A549 treated with AZD9567 at 1 μM for 4 hours (cell line): ENCODE measurements around the gene EXOC3L1. TPM values are rescaled to one million over a fixed set of nuclear protein-coding genes. Genes with fewer than 3 reads are reported as not detected.

Experiments
- total RNA-seq: library from RNA; stranded (reverse); fragments of 200-300 nt; extraction: Qiagen RNA extraction; gene quantifications from 5 replicates; pipeline ENCODE4 v1.2.3, GENCODE V29; 2022; ENCODE audit not compliant: insufficient read depth

The EXOC3L1 gene
- 0.07 to 0.15 TPM (median 0.12 TPM) in 4 of 5 replicates, not detected in the other for total RNA-seq

GRCh38 chr16:67190041-67190440 lies at the start of gene EXOC3L1:
TSS of gene EXOC3L1 (minus strand) at chr16:67190136. CDS start at chr16:67189676, 460 bp downstream.

GRCh38 chr16:67226804-67227566 lies 37.0 kb upstream of the EXOC3L1 start, which contains the start of gene TMEM208:
TSS of gene TMEM208 (plus strand) at chr16:67227130. CDS start at chr16:67227219, 89 bp downstream.

GRCh38 chr16:67199011-67199807 lies 9.3 kb upstream of the EXOC3L1 start, which contains the start of gene ELMO3:
TSS of gene ELMO3 (plus strand) at chr16:67199131. CDS start at chr16:67199327, 196 bp downstream.

GRCh38 chr16:67191995-67192681 lies 2.2 kb upstream of the EXOC3L1 start, which contains the start of gene E2F4:
TSS of gene E2F4 (plus strand) at chr16:67192155. CDS start at chr16:67192228, 73 bp downstream.

GRCh38 chr16:67183627-67184452 lies 6.1 kb downstream of the EXOC3L1 start, which contains the start of gene MATCAP1:
TSS of gene MATCAP1 (minus strand) at chr16:67183963. CDS start at chr16:67180610, 3,353 bp downstream.

GRCh38 chr16:67170168-67170948 lies 19.6 kb downstream of the EXOC3L1 start, which contains the start of gene NOL3:
TSS of gene NOL3 (plus strand) at chr16:67170538.

GRCh38 chr16:67164599-67165061 lies 25.3 kb downstream of the EXOC3L1 start, which contains the start of gene HSF4:
TSS of gene HSF4 (plus strand) at chr16:67164745. CDS start at chr16:67164812, 67 bp downstream.

GRCh38 chr16:67150833-67151396 lies 39.0 kb downstream of the EXOC3L1 start, which contains the start of gene B3GNT9:
TSS of gene B3GNT9 (minus strand) at chr16:67150998. CDS start at chr16:67150485, 513 bp downstream.

Other genes starting within 250 kb of the EXOC3L1 start
- gene CES3, start 228.9 kb downstream of the EXOC3L1 start, total RNA-seq, result 2.1 to 6.9 TPM (median 2.2 TPM) in 5 replicates
- 2.1 to 3.2 TPM (median 2.9 TPM) in 5 replicates for gene CES4A, start 201.5 kb downstream of the EXOC3L1 start, total RNA-seq
- gene CBFB, start 161.0 kb downstream of the EXOC3L1 start, total RNA-seq, result 48.0 to 74.9 TPM (median 52.6 TPM) in 5 replicates
- 25.7 to 34.0 TPM (median 26.3 TPM) in 5 replicates for gene PHAF1, start 80.2 kb downstream of the EXOC3L1 start, total RNA-seq
- 7.3 to 8.6 TPM (median 8.4 TPM) in 5 replicates for gene B3GNT9, start 39.1 kb downstream of the EXOC3L1 start, total RNA-seq
- 12.6 to 23.6 TPM (median 22.4 TPM) in 5 replicates for gene TRADD, start 30.2 kb downstream of the EXOC3L1 start, total RNA-seq
- gene FBXL8, start 30.2 kb downstream of the EXOC3L1 start, total RNA-seq, result 4.9 to 12.1 TPM (median 8.9 TPM) in 5 replicates
- gene HSF4, start 25.4 kb downstream of the EXOC3L1 start, total RNA-seq, result 5.9 to 18.4 TPM (median 16.4 TPM) in 5 replicates
- 43.9 to 83.6 TPM (median 80.7 TPM) in 5 replicates for gene NOL3, start 19.6 kb downstream of the EXOC3L1 start, total RNA-seq
- 5.3 to 8.6 TPM (median 6.8 TPM) in 5 replicates for gene MATCAP1, start 6.2 kb downstream of the EXOC3L1 start, total RNA-seq
- 102 to 121 TPM (median 104 TPM) in 5 replicates for gene E2F4, start 2.0 kb upstream of the EXOC3L1 start, total RNA-seq
- gene ELMO3, start 9.0 kb upstream of the EXOC3L1 start, total RNA-seq, result 1.6 to 1.7 TPM (median 1.7 TPM) in 4 of 5 replicates, not detected in the other
- 87.8 to 101 TPM (median 94.4 TPM) in 5 replicates for gene TMEM208, start 37.0 kb upstream of the EXOC3L1 start, total RNA-seq
- gene FHOD1, start 57.3 kb upstream of the EXOC3L1 start, total RNA-seq, result 31.6 to 55.6 TPM (median 50.4 TPM) in 5 replicates
- gene SLC9A5, start 58.8 kb upstream of the EXOC3L1 start, total RNA-seq, result 0.41 to 2.0 TPM (median 1.5 TPM) in 5 replicates
- gene PLEKHG4, start 89.4 kb upstream of the EXOC3L1 start, total RNA-seq, result 10.3 to 13.6 TPM (median 13.0 TPM) in 5 replicates
- 0.11 to 0.85 TPM (median 0.27 TPM) in 4 of 5 replicates, not detected in the other for gene KCTD19, start 136.6 kb upstream of the EXOC3L1 start, total RNA-seq
- gene LRRC36, start 136.7 kb upstream of the EXOC3L1 start, total RNA-seq, result 0.13 to 0.29 TPM (median 0.15 TPM) in 3 of 5 replicates, not detected in the others
- gene TPPP3, start 203.4 kb upstream of the EXOC3L1 start, total RNA-seq, result 2.1 to 13.9 TPM (median 13.1 TPM) in 5 replicates
- 3.8 to 7.5 TPM (median 7.0 TPM) in 5 replicates for gene ZDHHC1, start 226.3 kb upstream of the EXOC3L1 start, total RNA-seq
- gene HSD11B2, start 241.0 kb upstream of the EXOC3L1 start, total RNA-seq, result 1.6 to 2.2 TPM (median 1.8 TPM) in 5 replicates